ENCODE data around the gene HCCS. TPM values are rescaled to one million over a fixed set of nuclear protein-coding genes. Genes with fewer than 3 reads are reported as not detected.

HCCS gene
- polyA plus RNA-seq, 5 donors = 17.0 to 18.0 (median 17.6) TPM

Other genes with a start within 250 kb of the HCCS start
- gene AMELX, start 182.1 kb downstream of the HCCS start, polyA plus RNA-seq (ENCODE audit: insufficient read depth in 1 of 5, insufficient read length in 5 of 5, low replicate concordance in 1 of 5) = under 1 TPM in 3 of 5 donors, not detected in 2; 0.27 to 0.30 (median 0.29) TPM

All from right lung (tissue), 5 donors.